Measurements from ENCODE around the gene IL17RA. TPM values are rescaled to one million over a fixed set of nuclear protein-coding genes. Genes with fewer than 3 reads are reported as not detected.

Gene IL17RA
- total and polyA plus RNA-seq, 2 experiments from 2014 or later: 8.4 to 14.6 TPM

- Histone ChIP-seq H3K4me1 (ENCODE audit: insufficient read depth) (no peaks in the 10 kb centered on the region), H3K27me3 (peaks cover 3% of the 10 kb centered on the region), H4K20me1 (ENCODE audit: insufficient read depth, poor library complexity, severe bottlenecking) (no peaks in the 10 kb centered on the region), H3K27ac (no peak overlapping the region), H3K9me3 (ENCODE audit: low read depth) (no peaks in the 10 kb centered on the region), H3K4me3 (no peak overlapping the region), H3K4me2 (no peak overlapping the region), H3K79me2 (no peaks in the 10 kb centered on the region), H3K36me3 (replicated peaks; ENCODE audit: insufficient read depth, low read depth) (no peaks in the 10 kb centered on the region), H2AFZ (no peak overlapping the region), H3K9me2 (replicated peaks; ENCODE audit: insufficient read depth) (no peaks in the 10 kb centered on the region)
- TF ChIP-seq EZH2 (IDR thresholded peaks at IDR 0.05; ENCODE audit: borderline replicate concordance) (no peak), CTCF (IDR thresholded peaks at IDR 0.05; ENCODE audit: poor library complexity) (no peak), EZH2phosphoT487 (IDR thresholded peaks at IDR 0.05; ENCODE audit: low read depth, severe bottlenecking, unreplicated experiment) (no peak)
- 87% methylated on average over 5 of the region's 5 CpGs for WGBS (ENCODE audit: low lambda C conversion rate, missing lambda C conversion rate)
- DNase-seq (ENCODE audit: low spot score): no peak
Measured at GRCh38 chr22:17056058-17056457, 28.7 kb upstream of the IL17RA start.

GRCh38 chr22:17056807-17057206 lies 28.0 kb upstream of the IL17RA start:
- DNase-seq (ENCODE audit: low spot score): no peak
- Histone ChIP-seq H3K27me3 (peaks cover 3% of the 10 kb centered on the region), H3K4me1 (ENCODE audit: insufficient read depth) (no peaks in the 10 kb centered on the region), H4K20me1 (ENCODE audit: insufficient read depth, poor library complexity, severe bottlenecking) (no peaks in the 10 kb centered on the region), H2AFZ (no peak overlapping the region), H3K4me3 (no peak overlapping the region), H3K9me2 (replicated peaks; ENCODE audit: insufficient read depth) (no peaks in the 10 kb centered on the region), H3K4me2 (no peak overlapping the region), H3K36me3 (replicated peaks; ENCODE audit: insufficient read depth, low read depth) (no peaks in the 10 kb centered on the region), H3K9me3 (ENCODE audit: low read depth) (no peaks in the 10 kb centered on the region), H3K27ac (no peak overlapping the region), H3K79me2 (no peaks in the 10 kb centered on the region)
- WGBS (ENCODE audit: low lambda C conversion rate, missing lambda C conversion rate): 78% methylated on average over 7 of the region's 8 CpGs
- no peak for TF ChIP-seq CTCF (IDR thresholded peaks at IDR 0.05; ENCODE audit: poor library complexity)
- no peak for TF ChIP-seq EZH2phosphoT487 (IDR thresholded peaks at IDR 0.05; ENCODE audit: low read depth, severe bottlenecking, unreplicated experiment)
- TF ChIP-seq EZH2 (IDR thresholded peaks at IDR 0.05; ENCODE audit: borderline replicate concordance): no peak

- no peaks in the 10 kb centered on the region for H3K79me2 ChIP-seq
- DNase-seq (ENCODE audit: low spot score): peak; percentile 85
- no peaks in the 10 kb centered on the region for H3K9me2 ChIP-seq (replicated peaks; ENCODE audit: insufficient read depth)
- no peak overlapping the region for H3K4me2 ChIP-seq
- no peak overlapping the region for H2AFZ ChIP-seq
- H3K27ac ChIP-seq: no peak overlapping the region
- H3K36me3 ChIP-seq (replicated peaks; ENCODE audit: insufficient read depth, low read depth): no peaks in the 10 kb centered on the region
- peak; percentile 95 for TF ChIP-seq CTCF (IDR thresholded peaks at IDR 0.05; ENCODE audit: poor library complexity)
- TF ChIP-seq EZH2 (IDR thresholded peaks at IDR 0.05; ENCODE audit: borderline replicate concordance): no peak
- TF ChIP-seq EZH2phosphoT487 (IDR thresholded peaks at IDR 0.05; ENCODE audit: low read depth, severe bottlenecking, unreplicated experiment): no peak
- 25% methylated on average over 10 of the region's 11 CpGs for WGBS (ENCODE audit: low lambda C conversion rate, missing lambda C conversion rate)
- no peaks in the 10 kb centered on the region for H3K9me3 ChIP-seq (ENCODE audit: low read depth)
- peaks cover 3% of the 10 kb centered on the region for H3K27me3 ChIP-seq
- no peak overlapping the region for H3K4me3 ChIP-seq
- no peaks in the 10 kb centered on the region for H4K20me1 ChIP-seq (ENCODE audit: insufficient read depth, poor library complexity, severe bottlenecking)
- H3K4me1 ChIP-seq (ENCODE audit: insufficient read depth): no peaks in the 10 kb centered on the region
Measured at GRCh38 chr22:17057959-17058814, 26.6 kb upstream of the IL17RA start.

Measured in hepatocyte (in vitro differentiated cells).